HCT116 (cell line): ENCODE results near the gene VSX2. TPM values are rescaled to one million over a fixed set of nuclear protein-coding genes. Genes with fewer than 3 reads are reported as not detected.

Experiments used
- ATAC-seq: fragments of 200-7000 bp; cut with Tn5 transposase; 2 replicates; pipeline ENCODE4 v1.9.1; 2020; ENCODE audit warnings: mild to moderate bottlenecking, moderate library complexity
- BruUV-seq: library from RNA; stranded (reverse); fragments of 400-500 nt; replicated peaks from 2 replicates; lab custom pipeline; 2021; lab: Mats Ljungman, UMichigan
- CTCF ChIA-PET: fragments of 300-600 bp; sonication (Branson Sonifier 250); formaldehyde crosslinking; loops from one replicate; lab custom pipeline; 2021; ENCODE audit warnings: antibody characterized with exemption; lab: Charles Lee
- POLR2A ChIA-PET: fragments of 300-600, 350-600 bp; sonication (Branson Sonifier 250); formaldehyde crosslinking; loops from one replicate; lab custom pipeline; 2021; ENCODE audit warnings: antibody characterized with exemption; lab: Charles Lee
- RAD21 ChIA-PET, 2 experiments: fragments of 300-600 bp; sonication (Branson Sonifier 250); formaldehyde crosslinking; loops; one replicate each; lab custom pipeline; 2023; ENCODE audit warnings: low total read pairs in 2 of 2; ENCODE audit not compliant: uncharacterized antibody in 2 of 2, unreplicated experiment in 2 of 2, low non-redundant PET in 1 of 2; lab: Charles Lee
- DNase-seq: peaks from one replicate; pipeline ENCODE4 v3.0.0-alpha.2; 2010; ENCODE audit warnings: low read depth, low spot score
- H2AFZ ChIP-seq: fragments of 200-600 bp; shearing (Covaris generic), sonication (generic); 2 replicates; pipeline ENCODE4 v1.6.1; 2017; ENCODE audit warnings: low read depth, mixed run types, mixed read lengths, antibody characterized with exemption, low read length; ENCODE audit not compliant: poor library complexity, severe bottlenecking
- H3K27ac ChIP-seq: 2 replicates; pipeline ENCODE4 v1.5.1; 2012; ENCODE audit warnings: low read depth, low read length
- H3K27me3 ChIP-seq: fragments of 200-600 bp; sonication (generic); 2 replicates; pipeline ENCODE4 v1.6.1; 2016; ENCODE audit warnings: mixed run types, low read length, mixed read lengths; ENCODE audit not compliant: insufficient read depth
- H3K36me3 ChIP-seq, 2 experiments: fragments of 200-500 bp in 1 of 2; fragments of 200-600 bp in 1 of 2; sonication (Bioruptor generic) in 1 of 2; sonication (generic) in 1 of 2; 2 replicates each; pipeline versions ENCODE4 v1.5.1 to v1.6.1; 2014 to 2016; ENCODE audit warnings: low read length in 2 of 2, inconsistent platforms in 1 of 2, mixed read lengths in 1 of 2, mixed run types in 1 of 2; ENCODE audit not compliant: insufficient read depth in 2 of 2, control insufficient read depth in 1 of 2
- H3K4me1 ChIP-seq, 2 experiments: fragments of 200-600 bp in 1 of 2; sonication (generic) in 1 of 2; 2 replicates each; pipeline versions ENCODE4 v1.5.1 to v1.6.1; 2012 to 2017; ENCODE audit warnings: low read length in 2 of 2, inconsistent platforms in 1 of 2, mild to moderate bottlenecking in 1 of 2, mixed read lengths in 1 of 2, mixed run types in 1 of 2, moderate library complexity in 1 of 2; ENCODE audit not compliant: insufficient read depth in 2 of 2, control insufficient read depth in 1 of 2
- H3K4me2 ChIP-seq: fragments of 200-600 bp; sonication (generic); 2 replicates; pipeline ENCODE4 v1.6.1; 2017; ENCODE audit warnings: mixed run types, low read length, mixed read lengths
- H3K4me3 ChIP-seq, 2 experiments: fragments of 200-600 bp in 1 of 2; sonication (generic) in 1 of 2; replicated peaks in 1 of 2; 2 replicates each; pipeline ENCODE4 v1.5.1; 2011 to 2016; ENCODE audit warnings: low read length in 2 of 2, control low read depth in 1 of 2, low read depth in 1 of 2, mild to moderate bottlenecking in 1 of 2, mixed read lengths in 1 of 2, mixed run types in 1 of 2
- H3K79me2 ChIP-seq: fragments of 200-600 bp; sonication (generic); 2 replicates; pipeline ENCODE4 v1.6.1; 2017; ENCODE audit warnings: mild to moderate bottlenecking, mixed run types, low read length, moderate library complexity, mixed read lengths; ENCODE audit not compliant: insufficient read depth
- H3K9ac ChIP-seq: fragments of 200-600 bp; sonication (generic); 2 replicates; pipeline ENCODE4 v1.6.1; 2016; ENCODE audit warnings: low read length, mixed read lengths
- H3K9me2 ChIP-seq: fragments of 200-600 bp; sonication (generic), shearing (Covaris generic); 2 replicates; pipeline ENCODE4 v1.6.1; 2017; ENCODE audit warnings: mixed run types, mild to moderate bottlenecking, moderate library complexity; ENCODE audit not compliant: insufficient read depth
- H3K9me3 ChIP-seq, 2 experiments: fragments of 200-500 bp in 1 of 2; fragments of 200-600 bp in 1 of 2; sonication (Bioruptor generic) in 1 of 2; sonication (generic) in 1 of 2; 2 replicates each; pipeline ENCODE4 v1.6.1; 2014 to 2017; ENCODE audit warnings: low read length in 2 of 2, mixed read lengths in 2 of 2, inconsistent platforms in 1 of 2, low read depth in 1 of 2, mild to moderate bottlenecking in 1 of 2, mixed run types in 1 of 2, moderate library complexity in 1 of 2; ENCODE audit not compliant: control insufficient read depth in 1 of 2, insufficient read depth in 1 of 2
- H4K20me1 ChIP-seq: fragments of 200-600 bp; sonication (generic), shearing (Covaris generic); 2 replicates; pipeline ENCODE4 v1.6.1; 2017; ENCODE audit warnings: mixed run types, mild to moderate bottlenecking, moderate library complexity; ENCODE audit not compliant: insufficient read depth
- ATF3 ChIP-seq: IDR thresholded peaks from 2 replicates; pipeline ENCODE4 v1.6.1; 2012
- CBX3 ChIP-seq: IDR thresholded peaks from 2 replicates; pipeline ENCODE4 v1.6.1; 2012; ENCODE audit warnings: low read depth
- CEBPB ChIP-seq: IDR thresholded peaks from 2 replicates; pipeline ENCODE4 v1.6.1; 2012; ENCODE audit warnings: low read depth
- EGR1 ChIP-seq: IDR thresholded peaks from 2 replicates; pipeline ENCODE4 v1.6.1; 2012; ENCODE audit warnings: low read depth
- FOSL1 ChIP-seq: IDR thresholded peaks from 2 replicates; pipeline ENCODE4 v1.6.1; 2012; ENCODE audit warnings: low read depth
- POLR2A ChIP-seq: IDR thresholded peaks from 2 replicates; pipeline ENCODE4 v1.7.0; 2011; ENCODE audit warnings: borderline replicate concordance; ENCODE audit not compliant: insufficient read depth, insufficient read length; ENCODE audit errors: extremely low read depth
- POLR2AphosphoS5 ChIP-seq: IDR thresholded peaks from 2 replicates; pipeline ENCODE4 v1.6.1; 2011; ENCODE audit warnings: mild to moderate bottlenecking, low read depth, low read length, moderate library complexity
- SRF ChIP-seq: IDR thresholded peaks from 2 replicates; pipeline ENCODE4 v1.6.1; 2012; ENCODE audit warnings: low read depth
- TCF7L2 ChIP-seq: IDR thresholded peaks from 2 replicates; pipeline ENCODE4 v1.7.0; 2011; ENCODE audit warnings: borderline replicate concordance, inconsistent platforms; ENCODE audit not compliant: insufficient read depth, insufficient read length; ENCODE audit errors: extremely low read depth
- ZFX ChIP-seq: fragments of 450-650 bp; IDR thresholded peaks from 2 replicates; pipeline ENCODE4 v1.6.1; 2017
- intact Hi-C: fragments of 100-400 bp; cut with micrococcal nuclease; formaldehyde crosslinking; loops from 2 replicates; pipeline ENCODE4 v1.10.0; 2022
- total RNA-seq: library from RNA; stranded (reverse); gene quantifications from one replicate; pipeline ENCODE4 v1.2.1, GENCODE V29; 2021; ENCODE audit not compliant: unreplicated experiment
- TF ChIP-seq, protein P1 (sequence below), 3 experiments: fragments of 200-600 bp in 1 of 3; sonication (generic) in 1 of 3; IDR thresholded peaks in 2 of 3; conservative IDR thresholded peaks in 1 of 3; 2 replicates each; pipeline ENCODE4 v1.5.1; 2012 to 2017; ENCODE audit warnings: low read depth in 2 of 3, low read length in 2 of 3, antibody characterized with exemption in 1 of 3, borderline replicate concordance in 1 of 3, control low read depth in 1 of 3, mild to moderate bottlenecking in 1 of 3, mixed read lengths in 1 of 3, mixed run types in 1 of 3, moderate library complexity in 1 of 3; ENCODE audit not compliant: insufficient read depth in 1 of 3

VSX2 gene
- total RNA-seq, 1 experiment from 2014 or later = not detected

- H3K9ac ChIP-seq = no peak overlapping the region
- no peak for DNase-seq
- no peaks in the 10 kb centered on the region for H3K9me2 ChIP-seq
- no peak for ATAC-seq
- H3K9me3 ChIP-seq = no peaks in the 10 kb centered on the region
- no peaks in the 10 kb centered on the region for H3K27me3 ChIP-seq
- ChIA-PET CTCF (no interaction called here), RAD21 (no interaction called here), POLR2A (no interaction called here)
- H3K36me3 ChIP-seq = no peaks in the 10 kb centered on the region
- intact Hi-C loops = no loop called here
- no peak overlapping the region for H3K27ac ChIP-seq
- no peak for TF ChIP-seq SRF
- no peak for TF ChIP-seq EGR1
- TF ChIP-seq FOSL1 = no peak
- no peak for TF ChIP-seq ATF3
- TF ChIP-seq CBX3 = no peak
- TF ChIP-seq, protein P1, sequence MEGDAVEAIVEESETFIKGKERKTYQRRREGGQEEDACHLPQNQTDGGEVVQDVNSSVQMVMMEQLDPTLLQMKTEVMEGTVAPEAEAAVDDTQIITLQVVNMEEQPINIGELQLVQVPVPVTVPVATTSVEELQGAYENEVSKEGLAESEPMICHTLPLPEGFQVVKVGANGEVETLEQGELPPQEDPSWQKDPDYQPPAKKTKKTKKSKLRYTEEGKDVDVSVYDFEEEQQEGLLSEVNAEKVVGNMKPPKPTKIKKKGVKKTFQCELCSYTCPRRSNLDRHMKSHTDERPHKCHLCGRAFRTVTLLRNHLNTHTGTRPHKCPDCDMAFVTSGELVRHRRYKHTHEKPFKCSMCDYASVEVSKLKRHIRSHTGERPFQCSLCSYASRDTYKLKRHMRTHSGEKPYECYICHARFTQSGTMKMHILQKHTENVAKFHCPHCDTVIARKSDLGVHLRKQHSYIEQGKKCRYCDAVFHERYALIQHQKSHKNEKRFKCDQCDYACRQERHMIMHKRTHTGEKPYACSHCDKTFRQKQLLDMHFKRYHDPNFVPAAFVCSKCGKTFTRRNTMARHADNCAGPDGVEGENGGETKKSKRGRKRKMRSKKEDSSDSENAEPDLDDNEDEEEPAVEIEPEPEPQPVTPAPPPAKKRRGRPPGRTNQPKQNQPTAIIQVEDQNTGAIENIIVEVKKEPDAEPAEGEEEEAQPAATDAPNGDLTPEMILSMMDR (IDR thresholded peaks at IDR 0.05 in 2 of 3, conservative IDR thresholded peaks at IDR 0.05 in 1 of 3; ENCODE audit: borderline replicate concordance in 1 of 3, insufficient read depth in 1 of 3, low read depth in 2 of 3, low read length in 2 of 3) = no peak
- no peak for TF ChIP-seq POLR2A
- H3K79me2 ChIP-seq = no peaks in the 10 kb centered on the region
- H2AFZ ChIP-seq = no peak overlapping the region
- H3K4me2 ChIP-seq = 0 out of 2 replicates have a peak overlapping the region, but pooled peaks have one; percentile 5
- H3K4me1 ChIP-seq = peaks cover 0 to 12% of the 10 kb centered on the region in 2 experiments; a peak in 3 of 4 replicates
- no peak overlapping the region for H3K4me3 ChIP-seq
- BruUV-seq = no TSS peak
- no peaks in the 10 kb centered on the region for H4K20me1 ChIP-seq
These were observed 22.0 kb downstream of the VSX2 start for GRCh38 chr14:74261288-74261687.

DNA sequence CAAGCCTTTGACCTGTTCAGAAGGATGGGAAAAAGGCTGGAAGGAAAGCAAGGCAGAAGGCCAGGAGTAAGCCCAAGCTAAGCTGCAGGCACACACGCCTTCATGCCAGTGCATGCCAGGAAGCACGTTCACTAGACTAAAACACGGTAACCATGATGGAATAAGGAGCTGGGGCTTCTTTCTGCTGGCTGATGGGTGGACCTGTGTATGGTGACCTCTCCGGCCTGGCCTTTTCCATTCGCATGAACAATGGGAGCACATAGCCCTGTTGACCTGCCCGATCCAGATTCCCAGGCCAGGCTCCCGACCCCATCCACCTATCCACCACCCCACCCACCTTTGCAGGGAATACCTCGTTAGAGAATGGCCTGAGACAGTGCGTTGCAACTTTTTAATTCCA lies 22.8 kb downstream of the VSX2 start:
- ATAC-seq = no peak
- peaks cover 0 to 11% of the 10 kb centered on the region in 2 experiments; a peak in 3 of 4 replicates for H3K4me1 ChIP-seq
- TF ChIP-seq POLR2AphosphoS5 (no peak), EGR1 (no peak), POLR2A (no peak), ZFX (no peak), CEBPB (no peak), TCF7L2 (no peak)
- TF ChIP-seq, protein P1 (IDR thresholded peaks at IDR 0.05 in 2 of 3, conservative IDR thresholded peaks at IDR 0.05 in 1 of 3; ENCODE audit: borderline replicate concordance in 1 of 3, insufficient read depth in 1 of 3, low read depth in 2 of 3, low read length in 2 of 3) = no peak
- no peaks in the 10 kb centered on the region for H3K27me3 ChIP-seq
- DNase-seq = no peak
- H3K9me3 ChIP-seq = no peaks in the 10 kb centered on the region
- intact Hi-C loops = no loop called here
- ChIA-PET CTCF (no interaction called here), POLR2A (no interaction called here), RAD21 (no interaction called here)
- no peaks in the 10 kb centered on the region for H4K20me1 ChIP-seq
- H3K79me2 ChIP-seq = no peaks in the 10 kb centered on the region
- H3K4me2 ChIP-seq = no peak overlapping the region
- no peaks in the 10 kb centered on the region for H3K9me2 ChIP-seq
- no peak overlapping the region for H2AFZ ChIP-seq
- no TSS peak for BruUV-seq
- no peak overlapping the region for H3K27ac ChIP-seq
- H3K36me3 ChIP-seq = no peaks in the 10 kb centered on the region
- H3K4me3 ChIP-seq = no peak overlapping the region
- no peak overlapping the region for H3K9ac ChIP-seq
